IPS-11a (cell line): ENCODE measurements around the gene ARFGAP1.

Experiments used
- H3K4me3 ChIP-seq: one replicate; pipeline ENCODE4 v1.5.1; 2013; ENCODE audit warnings: low read depth, low read length, control low read depth

Gene ARFGAP1

GRCh38 chr20:63306673-63307537 lies 34.3 kb downstream of the ARFGAP1 start:
- no peak overlapping the region for H3K4me3 ChIP-seq

GRCh38 chr20:63307538-63308217 lies 35.1 kb downstream of the ARFGAP1 start:
- H3K4me3 ChIP-seq = no peak overlapping the region

GRCh38 chr20:63308218-63308911 lies 35.8 kb downstream of the ARFGAP1 start:
- no peak overlapping the region for H3K4me3 ChIP-seq

- H3K4me3 ChIP-seq = no peak overlapping the region
Measured at GRCh38 chr20:63309261-63310071, 36.9 kb downstream of the ARFGAP1 start.

- H3K4me3 ChIP-seq = no peak overlapping the region
Measured at GRCh38 chr20:63310265-63310991, 37.8 kb downstream of the ARFGAP1 start.

GRCh38 chr20:63311186-63311832 lies 38.7 kb downstream of the ARFGAP1 start:
- H3K4me3 ChIP-seq = no peak overlapping the region

GRCh38 chr20:63311833-63312243 lies 39.2 kb downstream of the ARFGAP1 start:
- H3K4me3 ChIP-seq = no peak overlapping the region

- H3K4me3 ChIP-seq = no peak overlapping the region
Measured at GRCh38 chr20:63312273-63312672, 39.7 kb downstream of the ARFGAP1 start.

GRCh38 chr20:63312690-63313348 lies 40.2 kb downstream of the ARFGAP1 start:
- H3K4me3 ChIP-seq = no peak overlapping the region

- no peak overlapping the region for H3K4me3 ChIP-seq
Measured at GRCh38 chr20:63313349-63314014, 40.9 kb downstream of the ARFGAP1 start.

- no peak overlapping the region for H3K4me3 ChIP-seq
Measured at GRCh38 chr20:63314015-63314471, 41.4 kb downstream of the ARFGAP1 start.

- H3K4me3 ChIP-seq = no peak overlapping the region
Measured at GRCh38 chr20:63314566-63315239, 42.1 kb downstream of the ARFGAP1 start.

- no peak overlapping the region for H3K4me3 ChIP-seq
Measured at GRCh38 chr20:63315240-63315689, 42.7 kb downstream of the ARFGAP1 start.

GRCh38 chr20:63315731-63316491 lies 43.3 kb downstream of the ARFGAP1 start:
- no peak overlapping the region for H3K4me3 ChIP-seq

- H3K4me3 ChIP-seq = no peak overlapping the region
Measured at GRCh38 chr20:63316502-63316921, 43.9 kb downstream of the ARFGAP1 start.

- no peak overlapping the region for H3K4me3 ChIP-seq
Measured at GRCh38 chr20:63317061-63317460, 44.4 kb downstream of the ARFGAP1 start.
